Peyer's patch (tissue), 4 donors: ENCODE measurements around the gene GLP2R.

Experiments
- CTCF ChIP-seq, 6 experiments: fragments of 450-650 bp in 4 of 6; fragments of 200-600 bp in 2 of 6; sonication (generic) in 1 of 6; IDR thresholded peaks; one replicate each; pipeline ENCODE4 v1.5.1; 2017 to 2019; ENCODE audit warnings: antibody characterized with exemption in 6 of 6, mild to moderate bottlenecking in 3 of 6, moderate library complexity in 1 of 6
- POLR2A ChIP-seq, 2 donors: fragments of 450-650 bp; IDR thresholded peaks; one replicate each; pipeline ENCODE4 v1.5.1; 2017; ENCODE audit warnings: antibody characterized with exemption in 2 of 2, mild to moderate bottlenecking in 2 of 2, moderate library complexity in 2 of 2

- TF ChIP-seq POLR2A (IDR thresholded peaks at IDR 0.05) (no peak), CTCF (IDR thresholded peaks at IDR 0.05) (no peak)
Observed at GRCh38 chr17:9868552-9868951, 42.8 kb downstream of the GLP2R start.
